Esophagus muscularis mucosa (tissue), 4 donors: ENCODE measurements around the gene SMIM31.

Experiments
- CTCF ChIP-seq, 3 experiments: fragments of 200-600 bp in 2 of 3; fragments of 450-650 bp in 1 of 3; sonication (generic) in 2 of 3; IDR thresholded peaks; one replicate each; pipeline ENCODE4 v1.5.1; 2017 to 2019; ENCODE audit warnings: antibody characterized with exemption in 3 of 3, mild to moderate bottlenecking in 2 of 3, moderate library complexity in 1 of 3
- EP300 ChIP-seq: sonication (generic); formaldehyde crosslinking; IDR thresholded peaks from one replicate; pipeline ENCODE4 v1.6.1; 2017; ENCODE audit warnings: antibody characterized with exemption
- POLR2A ChIP-seq: fragments of 450-650 bp; IDR thresholded peaks from one replicate; pipeline ENCODE4 v1.6.1; 2017; ENCODE audit warnings: antibody characterized with exemption, moderate library complexity, mild to moderate bottlenecking, low read depth
- POLR2AphosphoS5 ChIP-seq, 2 donors: sonication (generic); formaldehyde crosslinking; IDR thresholded peaks; one replicate each; pipeline ENCODE4 v1.6.1; 2017; ENCODE audit warnings: antibody characterized with exemption in 2 of 2

- no peak for TF ChIP-seq POLR2A
- TF ChIP-seq CTCF (IDR thresholded peaks at IDR 0.05): no peak
- no peak for TF ChIP-seq POLR2AphosphoS5 (IDR thresholded peaks at IDR 0.05)
- TF ChIP-seq EP300: no peak
These were observed 92.6 kb downstream of the SMIM31 start for GRCh38 chr4:164846566-164846965.
